ENCODE measurements around the gene IL33. TPM values are rescaled to one million over a fixed set of nuclear protein-coding genes. Genes with fewer than 3 reads are reported as not detected.

IL33 gene
- total and polyA plus RNA-seq, 4 donors = 16.5 to 154 (median 27.0) TPM

DNA sequence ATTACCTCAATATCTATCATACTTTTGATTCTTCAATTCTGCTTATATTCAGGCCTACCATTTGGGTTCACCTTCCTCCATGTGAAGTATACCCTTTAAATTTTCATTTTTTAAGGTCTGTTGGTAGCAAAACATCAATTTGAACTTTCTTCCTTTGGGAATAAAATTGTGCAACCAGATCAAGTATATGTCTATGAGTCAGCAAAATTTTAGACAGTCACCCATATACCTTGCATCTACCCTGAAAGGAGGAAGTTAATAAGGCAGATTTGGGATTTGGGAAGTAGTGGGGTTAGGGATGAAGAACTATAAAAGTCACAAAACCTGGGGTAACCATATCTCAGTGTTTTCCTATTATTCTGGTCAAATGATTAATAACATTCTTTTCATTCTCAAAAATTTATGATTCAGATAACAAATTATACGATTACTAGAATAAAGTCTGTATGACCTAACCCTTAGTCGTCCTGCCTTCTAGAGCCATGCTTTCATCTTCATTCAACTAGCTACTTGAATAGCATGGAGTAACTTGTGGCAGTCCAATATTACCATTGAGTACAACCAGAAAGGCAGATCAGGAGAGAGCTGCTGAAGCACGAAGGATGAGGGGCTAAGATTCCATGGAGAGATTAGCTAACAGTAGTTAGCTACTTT lies 2.8 kb upstream of the IL33 start:
- DNase-seq (no peak), ATAC-seq (ENCODE audit: insufficient read depth, low FRiP score) (no peak)
- Histone ChIP-seq H3K9ac (ENCODE audit: insufficient read depth in 1 of 2, low read length in 2 of 2) (no peak overlapping the region), H3K36me3 (ENCODE audit: control insufficient read depth in 4 of 4, insufficient read depth in 4 of 4, low read length in 4 of 4) (no peaks in the 10 kb centered on the region), H3K27me3 (ENCODE audit: control insufficient read depth in 3 of 3, insufficient read depth in 3 of 3, low read length in 2 of 3) (no peaks in the 10 kb centered on the region), H3K27ac (ENCODE audit: low read depth in 1 of 2, low read length in 1 of 2) (no peak overlapping the region), H3K4me1 (ENCODE audit: control insufficient read depth in 5 of 5, insufficient read depth in 5 of 5, low read length in 5 of 5) (peaks cover 0 to 12% (median 0%) of the 10 kb centered on the region in 5 donors), H3K4me3 (no peak overlapping the region), H3K9me3 (ENCODE audit: control insufficient read depth in 4 of 4, insufficient read depth in 3 of 4, low read length in 3 of 4) (peaks cover 0 to 16% (median 4%) of the 10 kb centered on the region in 4 donors)
- TF ChIP-seq, protein P1, sequence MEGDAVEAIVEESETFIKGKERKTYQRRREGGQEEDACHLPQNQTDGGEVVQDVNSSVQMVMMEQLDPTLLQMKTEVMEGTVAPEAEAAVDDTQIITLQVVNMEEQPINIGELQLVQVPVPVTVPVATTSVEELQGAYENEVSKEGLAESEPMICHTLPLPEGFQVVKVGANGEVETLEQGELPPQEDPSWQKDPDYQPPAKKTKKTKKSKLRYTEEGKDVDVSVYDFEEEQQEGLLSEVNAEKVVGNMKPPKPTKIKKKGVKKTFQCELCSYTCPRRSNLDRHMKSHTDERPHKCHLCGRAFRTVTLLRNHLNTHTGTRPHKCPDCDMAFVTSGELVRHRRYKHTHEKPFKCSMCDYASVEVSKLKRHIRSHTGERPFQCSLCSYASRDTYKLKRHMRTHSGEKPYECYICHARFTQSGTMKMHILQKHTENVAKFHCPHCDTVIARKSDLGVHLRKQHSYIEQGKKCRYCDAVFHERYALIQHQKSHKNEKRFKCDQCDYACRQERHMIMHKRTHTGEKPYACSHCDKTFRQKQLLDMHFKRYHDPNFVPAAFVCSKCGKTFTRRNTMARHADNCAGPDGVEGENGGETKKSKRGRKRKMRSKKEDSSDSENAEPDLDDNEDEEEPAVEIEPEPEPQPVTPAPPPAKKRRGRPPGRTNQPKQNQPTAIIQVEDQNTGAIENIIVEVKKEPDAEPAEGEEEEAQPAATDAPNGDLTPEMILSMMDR (IDR thresholded peaks at IDR 0.05; ENCODE audit: control extremely low read depth, extremely low read depth) = no peak
- 92 to 95% methylated on average over 3 of the region's 3 CpGs for WGBS, 2 donors

DNA sequence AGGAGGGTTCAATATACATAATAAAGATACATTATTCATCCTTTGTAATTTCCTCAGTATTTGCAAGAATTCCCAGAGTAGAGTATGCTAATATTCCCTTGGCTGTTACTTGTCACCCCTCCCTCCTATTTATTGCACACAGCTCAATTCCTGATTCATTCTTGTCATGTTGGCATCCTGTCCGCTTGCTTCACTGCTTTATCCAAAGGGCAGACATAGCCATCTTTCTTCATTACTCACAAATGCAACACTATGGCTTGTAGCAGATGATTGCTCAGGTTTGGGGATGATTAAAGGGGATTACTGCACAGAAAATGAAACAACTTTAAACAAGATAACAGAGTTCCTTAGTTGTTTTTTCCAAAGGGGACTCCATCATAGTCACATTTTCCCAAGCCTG lies 1.2 kb upstream of the IL33 start:
- no peaks in the 10 kb centered on the region for H3K27me3 ChIP-seq (ENCODE audit: control insufficient read depth in 3 of 3, insufficient read depth in 3 of 3, low read length in 2 of 3)
- H3K27ac ChIP-seq (ENCODE audit: low read depth in 1 of 2, low read length in 1 of 2) = peak overlapping the region in 1 of 2 donors; percentile 45
- no peak overlapping the region for H3K4me3 ChIP-seq
- 76 to 89% methylated on average over 1 of the region's 1 CpG for WGBS, 2 donors
- ATAC-seq (ENCODE audit: insufficient read depth, low FRiP score) = peak; percentile 39
- DNase-seq = no peak
- H3K9ac ChIP-seq (ENCODE audit: insufficient read depth in 1 of 2, low read length in 2 of 2) = no peak overlapping the region
- H3K9me3 ChIP-seq (ENCODE audit: control insufficient read depth in 4 of 4, insufficient read depth in 3 of 4, low read length in 3 of 4) = peaks cover 0 to 10% (median 2%) of the 10 kb centered on the region in 4 donors
- TF ChIP-seq, protein P1 (IDR thresholded peaks at IDR 0.05; ENCODE audit: control extremely low read depth, extremely low read depth) = no peak
- peaks cover 0 to 12% (median 0%) of the 10 kb centered on the region in 5 donors for H3K4me1 ChIP-seq (ENCODE audit: control insufficient read depth in 5 of 5, insufficient read depth in 5 of 5, low read length in 5 of 5)
- no peaks in the 10 kb centered on the region for H3K36me3 ChIP-seq (ENCODE audit: control insufficient read depth in 4 of 4, insufficient read depth in 4 of 4, low read length in 4 of 4)

DNA sequence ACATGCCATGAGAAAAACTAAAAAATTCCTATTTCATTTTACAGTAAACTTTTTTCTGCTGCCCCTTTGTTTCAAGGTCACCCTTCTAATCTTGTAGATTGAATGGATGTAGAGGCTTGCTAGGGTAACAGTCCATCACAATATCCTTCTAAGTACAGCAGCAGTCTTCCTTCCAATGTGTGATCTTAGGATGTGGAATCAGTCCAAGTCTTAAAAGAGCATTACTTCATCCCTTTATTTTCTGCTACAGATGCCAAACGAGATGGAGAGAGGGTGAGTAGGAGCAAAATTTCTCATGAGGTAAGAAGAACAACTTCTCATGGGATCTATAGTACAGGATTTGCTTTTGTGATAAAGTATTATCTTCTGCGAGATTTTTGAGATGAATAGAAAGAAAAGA lies 704 bp upstream of the IL33 start:
- DNase-seq = peak in 2 of 3 donors; percentile 62 to 74
- 52 to 62% methylated on average over 2 of the region's 2 CpGs for WGBS, 2 donors

More for the DNA sequence above, 704 bp upstream of the IL33 start:
- H3K4me1 ChIP-seq (ENCODE audit: control insufficient read depth in 5 of 5, insufficient read depth in 5 of 5, low read length in 5 of 5) = peaks cover 0 to 12% (median 0%) of the 10 kb centered on the region in 5 donors
- peaks cover 0 to 8% (median 1%) of the 10 kb centered on the region in 4 donors for H3K9me3 ChIP-seq (ENCODE audit: control insufficient read depth in 4 of 4, insufficient read depth in 3 of 4, low read length in 3 of 4)
- H3K9ac ChIP-seq (ENCODE audit: insufficient read depth in 1 of 2, low read length in 2 of 2) = no peak overlapping the region
- no peaks in the 10 kb centered on the region for H3K27me3 ChIP-seq (ENCODE audit: control insufficient read depth in 3 of 3, insufficient read depth in 3 of 3, low read length in 2 of 3)
- peak overlapping the region in 1 of 2 donors; percentile 45 for H3K27ac ChIP-seq (ENCODE audit: low read depth in 1 of 2, low read length in 1 of 2)
- TF ChIP-seq, protein P1 (IDR thresholded peaks at IDR 0.05; ENCODE audit: control extremely low read depth, extremely low read depth) = no peak
- H3K36me3 ChIP-seq (ENCODE audit: control insufficient read depth in 4 of 4, insufficient read depth in 4 of 4, low read length in 4 of 4) = no peaks in the 10 kb centered on the region
- no peak for ATAC-seq (ENCODE audit: insufficient read depth, low FRiP score)
- H3K4me3 ChIP-seq = no peak overlapping the region
